Activated naive CD4-positive, alpha-beta T cell treated with anti-CD3 and anti-CD28 coated beads, Interleukin-2, amount 50 U/mL, for 24 hours (primary cell): ENCODE data around the gene FLRT2.

ENCODE experiments used
- H3K27ac Mint-ChIP-seq: one replicate; pipeline ENCODE4 v1.8.0; 2021; ENCODE audit warnings: mild to moderate bottlenecking, mixed read lengths
- H3K27me3 Mint-ChIP-seq: one replicate; pipeline ENCODE4 v1.8.0; 2021; ENCODE audit warnings: mixed read lengths
- H3K36me3 Mint-ChIP-seq: one replicate; pipeline ENCODE4 v1.8.0; 2021; ENCODE audit warnings: mixed read lengths
- H3K4me1 Mint-ChIP-seq: one replicate; pipeline ENCODE4 v1.8.0; 2021; ENCODE audit warnings: mixed read lengths
- H3K4me3 Mint-ChIP-seq: one replicate; pipeline ENCODE4 v1.8.0; 2021; ENCODE audit warnings: mild to moderate bottlenecking, mixed read lengths
- H3K9me3 Mint-ChIP-seq: one replicate; pipeline ENCODE4 v1.8.0; 2021; ENCODE audit warnings: mixed read lengths

FLRT2 gene

GRCh38 chr14:85536833-85537190, 6.9 kb downstream of the FLRT2 start:
- Mint-ChIP-seq H3K27ac (no peak overlapping the region), H3K27me3 (peaks cover 29% of the 10 kb centered on the region), H3K9me3 (no peaks in the 10 kb centered on the region), H3K4me3 (no peak overlapping the region), H3K36me3 (no peaks in the 10 kb centered on the region), H3K4me1 (peaks cover 8% of the 10 kb centered on the region)

GRCh38 chr14:85537526-85537925, 7.6 kb downstream of the FLRT2 start:
- Mint-ChIP-seq H3K27ac (no peak overlapping the region), H3K9me3 (no peaks in the 10 kb centered on the region), H3K4me3 (no peak overlapping the region), H3K4me1 (peaks cover 3% of the 10 kb centered on the region), H3K27me3 (peaks cover 24% of the 10 kb centered on the region), H3K36me3 (no peaks in the 10 kb centered on the region)

- Mint-ChIP-seq H3K27me3 (peaks cover 19% of the 10 kb centered on the region), H3K27ac (no peak overlapping the region), H3K9me3 (no peaks in the 10 kb centered on the region), H3K4me1 (no peaks in the 10 kb centered on the region), H3K4me3 (no peak overlapping the region), H3K36me3 (no peaks in the 10 kb centered on the region)
Measured at GRCh38 chr14:85538636-85539035, 8.7 kb downstream of the FLRT2 start.

GRCh38 chr14:85539510-85539909, 9.6 kb downstream of the FLRT2 start:
- H3K27ac Mint-ChIP-seq, result no peak overlapping the region
- H3K4me3 Mint-ChIP-seq, result no peak overlapping the region
- H3K9me3 Mint-ChIP-seq, result no peaks in the 10 kb centered on the region
- H3K36me3 Mint-ChIP-seq, result no peaks in the 10 kb centered on the region
- no peaks in the 10 kb centered on the region for H3K4me1 Mint-ChIP-seq
- peaks cover 12% of the 10 kb centered on the region for H3K27me3 Mint-ChIP-seq

- Mint-ChIP-seq H3K27ac (no peak overlapping the region), H3K36me3 (no peaks in the 10 kb centered on the region), H3K4me3 (no peak overlapping the region), H3K9me3 (no peaks in the 10 kb centered on the region), H3K27me3 (no peaks in the 10 kb centered on the region), H3K4me1 (no peaks in the 10 kb centered on the region)
Measured at GRCh38 chr14:85542623-85543022, 12.7 kb downstream of the FLRT2 start.

GRCh38 chr14:85545738-85546137, 15.8 kb downstream of the FLRT2 start:
- no peak overlapping the region for H3K4me3 Mint-ChIP-seq
- no peaks in the 10 kb centered on the region for H3K36me3 Mint-ChIP-seq

GRCh38 chr14:85546390-85546789, 16.4 kb downstream of the FLRT2 start:
- H3K9me3 Mint-ChIP-seq, result no peaks in the 10 kb centered on the region
- H3K27me3 Mint-ChIP-seq, result no peaks in the 10 kb centered on the region
- no peaks in the 10 kb centered on the region for H3K36me3 Mint-ChIP-seq
- H3K4me3 Mint-ChIP-seq, result no peak overlapping the region
- no peaks in the 10 kb centered on the region for H3K4me1 Mint-ChIP-seq
- H3K27ac Mint-ChIP-seq, result no peak overlapping the region

More at GRCh38 chr14:85545738-85546137, 15.8 kb downstream of the FLRT2 start:
- H3K27me3 Mint-ChIP-seq, result no peaks in the 10 kb centered on the region
- no peak overlapping the region for H3K27ac Mint-ChIP-seq
- no peaks in the 10 kb centered on the region for H3K9me3 Mint-ChIP-seq
- H3K4me1 Mint-ChIP-seq, result no peaks in the 10 kb centered on the region

GRCh38 chr14:85549697-85550096, 19.8 kb downstream of the FLRT2 start:
- Mint-ChIP-seq H3K27ac (no peak overlapping the region), H3K4me3 (no peak overlapping the region), H3K4me1 (no peaks in the 10 kb centered on the region), H3K36me3 (no peaks in the 10 kb centered on the region), H3K9me3 (no peaks in the 10 kb centered on the region), H3K27me3 (no peaks in the 10 kb centered on the region)

GRCh38 chr14:85554106-85554505, 24.2 kb downstream of the FLRT2 start:
- Mint-ChIP-seq H3K9me3 (peaks cover 4% of the 10 kb centered on the region), H3K4me1 (no peaks in the 10 kb centered on the region), H3K36me3 (no peaks in the 10 kb centered on the region), H3K4me3 (no peak overlapping the region), H3K27ac (no peak overlapping the region), H3K27me3 (no peaks in the 10 kb centered on the region)

GRCh38 chr14:85556267-85556666, 26.3 kb downstream of the FLRT2 start:
- Mint-ChIP-seq H3K27me3 (no peaks in the 10 kb centered on the region), H3K4me3 (no peak overlapping the region), H3K36me3 (no peaks in the 10 kb centered on the region), H3K9me3 (peaks cover 4% of the 10 kb centered on the region), H3K27ac (no peak overlapping the region), H3K4me1 (no peaks in the 10 kb centered on the region)

- H3K4me3 Mint-ChIP-seq, result no peak overlapping the region
- no peaks in the 10 kb centered on the region for H3K36me3 Mint-ChIP-seq
- H3K27ac Mint-ChIP-seq, result no peak overlapping the region
- H3K9me3 Mint-ChIP-seq, result peaks cover 4% of the 10 kb centered on the region
- H3K27me3 Mint-ChIP-seq, result no peaks in the 10 kb centered on the region
- no peaks in the 10 kb centered on the region for H3K4me1 Mint-ChIP-seq
Measured at GRCh38 chr14:85558505-85558904, 28.6 kb downstream of the FLRT2 start.

- Mint-ChIP-seq H3K4me3 (no peak overlapping the region), H3K36me3 (no peaks in the 10 kb centered on the region), H3K27me3 (no peaks in the 10 kb centered on the region), H3K27ac (no peak overlapping the region), H3K4me1 (no peaks in the 10 kb centered on the region), H3K9me3 (peaks cover 4% of the 10 kb centered on the region)
Measured at GRCh38 chr14:85562630-85563029, 32.7 kb downstream of the FLRT2 start.

GRCh38 chr14:85564841-85565527, 35.0 kb downstream of the FLRT2 start:
- Mint-ChIP-seq H3K4me1 (no peaks in the 10 kb centered on the region), H3K36me3 (no peaks in the 10 kb centered on the region), H3K27ac (no peak overlapping the region), H3K4me3 (no peak overlapping the region), H3K27me3 (no peaks in the 10 kb centered on the region), H3K9me3 (no peaks in the 10 kb centered on the region)

GRCh38 chr14:85565862-85566296, 35.9 kb downstream of the FLRT2 start:
- Mint-ChIP-seq H3K27me3 (no peaks in the 10 kb centered on the region), H3K36me3 (no peaks in the 10 kb centered on the region), H3K4me1 (no peaks in the 10 kb centered on the region), H3K4me3 (no peak overlapping the region), H3K27ac (no peak overlapping the region), H3K9me3 (no peaks in the 10 kb centered on the region)

GRCh38 chr14:85566603-85567002, 36.7 kb downstream of the FLRT2 start:
- H3K9me3 Mint-ChIP-seq, result no peaks in the 10 kb centered on the region
- H3K36me3 Mint-ChIP-seq, result no peaks in the 10 kb centered on the region
- H3K27me3 Mint-ChIP-seq, result no peaks in the 10 kb centered on the region
- no peak overlapping the region for H3K4me3 Mint-ChIP-seq
- H3K4me1 Mint-ChIP-seq, result no peaks in the 10 kb centered on the region
- no peak overlapping the region for H3K27ac Mint-ChIP-seq

GRCh38 chr14:85572011-85572410, 42.1 kb downstream of the FLRT2 start:
- no peaks in the 10 kb centered on the region for H3K36me3 Mint-ChIP-seq
- no peak overlapping the region for H3K27ac Mint-ChIP-seq
- no peaks in the 10 kb centered on the region for H3K4me1 Mint-ChIP-seq
- H3K4me3 Mint-ChIP-seq, result no peak overlapping the region
- H3K27me3 Mint-ChIP-seq, result no peaks in the 10 kb centered on the region
- no peaks in the 10 kb centered on the region for H3K9me3 Mint-ChIP-seq

- H3K27me3 Mint-ChIP-seq, result no peaks in the 10 kb centered on the region
- H3K4me1 Mint-ChIP-seq, result no peaks in the 10 kb centered on the region
- no peaks in the 10 kb centered on the region for H3K36me3 Mint-ChIP-seq
- no peak overlapping the region for H3K4me3 Mint-ChIP-seq
- no peaks in the 10 kb centered on the region for H3K9me3 Mint-ChIP-seq
- no peak overlapping the region for H3K27ac Mint-ChIP-seq
Measured at GRCh38 chr14:85572845-85573244, 42.9 kb downstream of the FLRT2 start.
